HEK293T (cell line): ENCODE data around the gene ETHE1.

Source experiments
- CTCF ChIA-PET: fragments of 350-600 bp; formaldehyde crosslinking; extraction: SDS; loops from one replicate; lab custom pipeline; 2021; ENCODE audit warnings: antibody characterized with exemption, inconsistent platforms; lab: Yijun Ruan, JAX
- POLR2A ChIA-PET: fragments of 350-600 bp; formaldehyde crosslinking; extraction: SDS; loops from one replicate; lab custom pipeline; 2020; ENCODE audit warnings: antibody characterized with exemption, inconsistent platforms; lab: Yijun Ruan, JAX
- DNase-seq: peaks from one replicate; pipeline ENCODE4 v3.0.0; 2012; ENCODE audit warnings: mixed read lengths; ENCODE audit errors: extremely low spot score
- ARNT ChIP-seq: fragments of 450-650 bp; IDR thresholded peaks from 2 replicates; pipeline ENCODE4 v1.6.1; 2017; ENCODE audit warnings: mild to moderate bottlenecking
- BHLHE40 ChIP-seq: fragments of 450-650 bp; IDR thresholded peaks from 2 replicates; pipeline ENCODE4 v1.6.1; 2016; ENCODE audit warnings: mild to moderate bottlenecking, moderate library complexity, borderline replicate concordance
- CTBP1 ChIP-seq: fragments of 450-650 bp; IDR thresholded peaks from 2 replicates; pipeline ENCODE4 v1.6.1; 2016; ENCODE audit warnings: borderline replicate concordance
- ELF4 ChIP-seq: fragments of 450-650 bp; IDR thresholded peaks from 2 replicates; pipeline ENCODE4 v1.6.1; 2017; ENCODE audit warnings: antibody characterized with exemption
- FOXA1 ChIP-seq: fragments of 450-650 bp; IDR thresholded peaks from 2 replicates; pipeline ENCODE4 v1.6.1; 2016; ENCODE audit warnings: mild to moderate bottlenecking
- FOXK2 ChIP-seq: fragments of 450-650 bp; IDR thresholded peaks from 2 replicates; pipeline ENCODE4 v1.6.1; 2016; ENCODE audit warnings: mild to moderate bottlenecking
- FOXM1 ChIP-seq: fragments of 450-650 bp; IDR thresholded peaks from 2 replicates; pipeline ENCODE4 v1.6.1; 2017; ENCODE audit warnings: mild to moderate bottlenecking, borderline replicate concordance
- HDGF ChIP-seq: fragments of 450-650 bp; IDR thresholded peaks from 2 replicates; pipeline ENCODE4 v1.6.1; 2017; ENCODE audit warnings: antibody characterized with exemption, borderline replicate concordance
- L3MBTL2 ChIP-seq: fragments of 450-650 bp; conservative IDR thresholded peaks from 2 replicates; pipeline ENCODE4 v1.6.1; 2016; ENCODE audit warnings: mild to moderate bottlenecking
- LEF1 ChIP-seq: fragments of 450-650 bp; IDR thresholded peaks from 2 replicates; pipeline ENCODE4 v1.6.1; 2017; ENCODE audit warnings: mild to moderate bottlenecking, borderline replicate concordance
- NFRKB ChIP-seq: fragments of 450-650 bp; IDR thresholded peaks from 2 replicates; pipeline ENCODE4 v1.6.1; 2016; ENCODE audit warnings: mild to moderate bottlenecking, moderate library complexity
- PKNOX1 ChIP-seq: fragments of 450-650 bp; IDR thresholded peaks from 2 replicates; pipeline ENCODE4 v1.6.1; 2016
- SP1 ChIP-seq: fragments of 450-650 bp; IDR thresholded peaks from 2 replicates; pipeline ENCODE4 v1.6.1; 2017
- SUZ12 ChIP-seq: fragments of 450-650 bp; IDR thresholded peaks from 2 replicates; pipeline ENCODE4 v1.6.1; 2016; ENCODE audit warnings: mild to moderate bottlenecking
- TARDBP ChIP-seq: fragments of 450-650 bp; IDR thresholded peaks from 2 replicates; pipeline ENCODE4 v1.6.1; 2016
- ZNF384 ChIP-seq: fragments of 450-650 bp; IDR thresholded peaks from 2 replicates; pipeline ENCODE4 v1.6.1; 2016

Gene ETHE1

GRCh38 chr19:43474986-43475705, 51.9 kb downstream of the ETHE1 start:
- DNase-seq = peak; percentile 98
- CTCF ChIA-PET = no interaction called here
- TF ChIP-seq SP1 = peak; percentile 34; the same call in 1 of the 2 replicates
- no peak for TF ChIP-seq FOXM1
- TF ChIP-seq L3MBTL2 = peak; percentile 92
- TF ChIP-seq NFRKB = no peak
- TF ChIP-seq PKNOX1 = peak; percentile 90

GRCh38 chr19:43474487-43474886, 52.5 kb downstream of the ETHE1 start:
- DNase-seq = no peak
- POLR2A ChIA-PET = interaction anchor here (1.2 kb wide), 1 partner anchor 11 kb away, joined by 3 read pairs; no protein-coding TSS in a partner anchor
- TF ChIP-seq L3MBTL2 (no peak), ZNF384 (no peak), FOXK2 (no peak), HDGF (no peak), LEF1 (no peak), BHLHE40 (no peak), SP1 (no peak), FOXM1 (no peak), CTBP1 (no peak)
- CTCF ChIA-PET = no interaction called here

More at GRCh38 chr19:43474986-43475705, 51.9 kb downstream of the ETHE1 start:
- POLR2A ChIA-PET = interaction anchor here (0.8 to 1.2 kb wide), 2 partner anchors 11 to 12 kb away, joined by 3 read pairs; no protein-coding TSS in a partner anchor

- no peak for TF ChIP-seq FOXA1
- no peak for TF ChIP-seq SUZ12
- TF ChIP-seq ZNF384 = no peak
- no peak for TF ChIP-seq ARNT
- TF ChIP-seq BHLHE40 = no peak
- TF ChIP-seq TARDBP = no peak
- no peak for TF ChIP-seq NFRKB
- TF ChIP-seq FOXM1 = no peak
- no peak for TF ChIP-seq LEF1
- no peak for TF ChIP-seq PKNOX1
- TF ChIP-seq FOXK2 = no peak
- CTCF ChIA-PET = interaction anchor here (0.6 kb wide), 1 partner anchor 1087 kb away, joined by 5 read pairs; no protein-coding TSS in a partner anchor
- POLR2A ChIA-PET = no interaction called here
- no peak for DNase-seq
These were observed 55.9 kb downstream of the ETHE1 start for GRCh38 chr19:43471091-43471490.

GRCh38 chr19:43470288-43470687, 56.7 kb downstream of the ETHE1 start:
- TF ChIP-seq ZNF384 (no peak), ARNT (no peak), BHLHE40 (no peak), FOXM1 (no peak), ELF4 (no peak), PKNOX1 (no peak), SP1 (no peak), FOXA1 (no peak), LEF1 (no peak), HDGF (no peak), FOXK2 (no peak), TARDBP (no peak)
- ChIA-PET POLR2A (no interaction called here), CTCF (interaction anchor here (0.6 kb wide), 1 partner anchor 1086 kb away, joined by 5 read pairs; no protein-coding TSS in a partner anchor)
- no peak for DNase-seq

GRCh38 chr19:43469160-43469480, 57.9 kb downstream of the ETHE1 start:
- no peak for TF ChIP-seq HDGF
- TF ChIP-seq ELF4 = no peak
- no peak for TF ChIP-seq FOXA1
- no peak for TF ChIP-seq SP1
- no peak for TF ChIP-seq FOXM1
- ChIA-PET POLR2A (no interaction called here), CTCF (no interaction called here)

GRCh38 chr19:43468354-43469159, 58.4 kb downstream of the ETHE1 start:
- POLR2A ChIA-PET = no interaction called here
- TF ChIP-seq FOXM1 = no peak
- no peak for TF ChIP-seq ELF4
- no peak for TF ChIP-seq FOXK2
- TF ChIP-seq ZNF384 = no peak
- TF ChIP-seq FOXA1 = no peak
- TF ChIP-seq ARNT = no peak
- no peak for TF ChIP-seq CTBP1
- no peak for TF ChIP-seq LEF1
- TF ChIP-seq SUZ12 = no peak
- no peak for TF ChIP-seq TARDBP
- no peak for DNase-seq
- CTCF ChIA-PET = no interaction called here

More at GRCh38 chr19:43469160-43469480, 57.9 kb downstream of the ETHE1 start:
- no peak for DNase-seq
